GM21786 (cell line): ENCODE data around the gene IL36RN.

ENCODE experiments used
- ATAC-seq: cut with Tn5 transposase; IDR thresholded peaks from one replicate; pipeline ENCODE4 v1.9.1; 2021; ENCODE audit not compliant: unreplicated experiment

The IL36RN gene

DNA sequence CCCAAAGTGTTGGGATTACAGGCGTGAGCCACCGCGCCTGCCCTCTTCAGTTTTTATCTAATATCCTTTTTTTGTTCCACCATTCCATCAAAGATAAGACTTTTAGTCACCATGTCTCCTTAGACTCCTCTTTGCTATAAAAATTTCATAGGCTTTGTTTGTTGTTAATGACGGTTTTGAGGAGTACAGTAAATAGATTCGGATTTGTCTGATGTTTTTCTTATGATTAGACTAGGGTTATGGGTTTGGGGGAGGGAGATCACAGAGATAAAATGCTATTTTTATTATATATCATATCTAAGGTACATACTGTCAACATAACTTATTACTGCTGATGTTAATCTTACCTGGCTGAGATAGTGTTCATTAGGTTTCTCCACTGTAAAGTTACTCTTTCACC lies 12.5 kb upstream of the IL36RN start:
- no peak for ATAC-seq

DNA sequence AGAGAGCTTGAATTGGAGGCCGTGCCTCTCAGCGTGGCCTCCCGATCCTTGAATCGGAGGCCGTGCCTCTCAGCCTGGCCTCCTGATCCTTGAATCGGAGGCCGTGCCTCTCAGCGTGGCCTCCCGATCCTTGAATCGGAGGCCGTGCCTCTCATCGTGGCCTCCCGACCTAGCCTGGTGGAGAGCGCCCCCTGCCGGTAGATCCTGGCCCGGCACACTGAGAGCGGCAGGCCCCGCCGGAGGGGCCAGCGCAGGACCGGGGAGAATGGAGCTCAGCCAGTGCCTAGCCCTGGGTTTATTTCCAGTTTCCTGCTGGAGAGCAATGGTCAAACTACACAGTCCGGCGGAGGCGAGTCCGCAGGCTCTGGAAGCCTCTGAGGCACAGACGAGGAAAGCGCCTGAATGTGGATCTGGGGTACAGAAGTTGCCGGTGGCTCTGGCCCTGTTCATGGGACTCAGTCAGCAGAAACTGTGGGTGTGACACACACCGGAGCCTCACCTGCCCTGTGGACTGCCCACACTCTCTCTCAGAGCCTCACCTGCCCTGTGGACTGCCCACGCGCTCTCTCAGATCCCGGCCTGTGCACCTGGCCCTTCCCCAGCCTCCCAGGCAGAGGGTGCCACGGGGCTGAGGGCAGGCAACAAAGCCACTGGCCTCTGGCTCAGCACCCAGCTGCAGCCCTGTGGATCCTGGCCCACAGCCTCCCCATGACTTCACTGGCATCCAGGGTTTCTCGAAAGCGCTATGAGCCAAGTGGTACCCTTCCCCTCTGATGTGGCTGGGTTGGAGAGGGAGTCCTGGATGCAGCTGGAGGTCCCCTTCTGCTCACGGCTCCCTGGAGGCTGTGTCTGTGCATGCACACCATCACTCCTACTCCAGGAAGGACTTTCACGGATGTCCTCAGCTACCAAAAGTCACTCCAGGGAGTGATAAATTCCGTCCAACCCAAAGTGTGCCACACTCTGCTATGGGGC lies 7.8 kb upstream of the IL36RN start:
- ATAC-seq = no peak

DNA sequence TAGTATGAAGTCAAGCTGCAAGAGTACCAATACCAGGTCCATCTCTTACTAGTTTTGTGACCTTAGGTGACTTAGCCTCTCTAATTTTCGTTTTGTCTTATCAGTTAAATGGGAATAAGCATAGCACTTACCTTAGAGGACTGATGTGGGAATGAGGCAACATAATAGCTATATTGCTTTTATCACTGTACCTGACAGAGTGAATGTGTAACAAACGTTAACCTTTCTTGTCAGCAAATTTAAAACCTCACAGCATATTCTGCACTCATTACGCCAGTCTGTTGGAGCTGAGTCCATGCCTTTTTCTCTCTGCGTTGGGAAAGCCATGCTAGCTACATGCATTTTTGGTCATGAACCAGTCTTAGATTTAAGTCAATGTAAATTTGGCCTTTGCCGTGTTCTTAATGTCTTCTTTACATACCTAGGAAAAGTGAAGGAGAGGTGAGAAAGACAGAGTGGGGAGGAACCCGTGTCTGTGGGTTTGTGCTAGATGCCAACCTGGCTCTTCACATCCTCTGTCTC lies 6.5 kb upstream of the IL36RN start, which contains the start of gene IL36B:
TSS of gene IL36B (minus strand) at position 472 of the 522 bp plus-strand sequence.
- ATAC-seq = no peak

DNA sequence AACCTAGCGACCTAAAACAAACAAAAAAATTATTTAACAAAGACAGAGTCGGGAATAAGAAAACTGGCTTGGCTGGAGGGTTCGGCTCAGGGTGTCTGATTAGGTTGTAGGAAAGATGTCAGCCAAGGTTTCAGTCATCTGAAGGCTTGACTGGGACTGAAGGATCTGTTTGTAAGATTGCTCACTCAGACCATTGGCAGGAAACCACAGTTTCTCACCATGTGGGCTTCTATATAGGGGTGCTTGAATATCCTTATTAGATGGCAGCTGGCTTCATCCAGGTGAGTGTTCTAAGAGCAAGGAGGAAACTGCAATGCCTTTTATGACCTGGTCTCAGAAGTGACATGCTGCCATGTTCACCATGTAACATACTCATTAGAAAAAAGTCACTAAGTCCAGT lies 5.3 kb upstream of the IL36RN start:
- ATAC-seq = no peak

DNA sequence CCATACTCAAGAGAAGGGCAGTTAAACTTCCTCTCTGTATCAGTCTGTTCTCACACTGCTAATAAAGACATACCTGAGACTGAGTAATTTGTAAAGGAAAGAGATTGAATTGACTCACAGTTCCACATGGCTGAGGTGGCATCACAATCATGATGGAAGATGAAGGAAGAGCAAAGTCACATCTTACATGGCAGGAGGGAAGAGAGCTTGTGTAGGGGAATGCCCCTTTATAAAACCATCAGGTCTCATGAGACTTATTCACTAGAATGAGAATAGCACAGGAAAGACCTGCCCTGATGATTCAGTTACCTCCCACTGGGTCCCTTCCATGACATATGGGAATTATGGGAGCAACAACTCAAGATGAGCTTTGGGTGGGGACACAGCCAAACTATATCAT lies 4.9 kb upstream of the IL36RN start:
- no peak for ATAC-seq

DNA sequence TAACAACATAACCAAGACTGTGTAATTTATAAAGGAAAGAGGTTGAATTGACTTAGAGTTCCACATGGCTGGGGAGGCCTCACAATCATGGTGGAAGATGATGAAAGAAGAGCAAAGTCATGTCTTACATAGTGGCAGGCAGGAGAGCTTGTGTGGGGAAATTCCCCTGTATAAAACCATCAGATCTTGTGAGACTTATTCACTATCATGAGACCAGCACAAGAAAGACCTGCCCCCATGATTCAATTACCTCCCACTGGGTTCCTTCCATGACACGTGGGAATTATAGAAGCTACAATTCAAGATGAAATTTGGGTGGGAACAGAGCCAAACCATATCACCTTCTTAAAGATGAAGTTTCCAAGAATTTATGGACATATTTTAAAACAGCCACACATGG lies 2.5 kb upstream of the IL36RN start:
- ATAC-seq = no peak

DNA sequence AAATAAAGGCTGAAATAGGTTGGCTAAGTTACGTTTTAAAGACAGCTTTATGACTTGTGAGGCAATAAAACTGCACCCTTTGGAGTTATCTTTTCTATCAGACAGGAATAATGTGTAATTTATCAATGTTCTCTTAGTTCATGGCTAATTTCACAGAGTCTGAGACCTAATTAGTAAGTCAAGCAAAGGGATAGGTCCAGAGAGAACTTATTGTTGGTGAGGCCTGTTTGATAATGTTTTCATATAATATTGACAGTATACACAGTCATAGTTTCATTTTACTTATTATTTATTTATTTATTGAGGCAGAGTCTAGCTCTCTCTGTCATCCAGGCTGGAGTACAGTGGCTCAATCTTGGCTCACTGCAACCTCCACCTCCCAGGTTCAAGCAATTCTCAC lies 1.9 kb upstream of the IL36RN start:
- no peak for ATAC-seq

DNA sequence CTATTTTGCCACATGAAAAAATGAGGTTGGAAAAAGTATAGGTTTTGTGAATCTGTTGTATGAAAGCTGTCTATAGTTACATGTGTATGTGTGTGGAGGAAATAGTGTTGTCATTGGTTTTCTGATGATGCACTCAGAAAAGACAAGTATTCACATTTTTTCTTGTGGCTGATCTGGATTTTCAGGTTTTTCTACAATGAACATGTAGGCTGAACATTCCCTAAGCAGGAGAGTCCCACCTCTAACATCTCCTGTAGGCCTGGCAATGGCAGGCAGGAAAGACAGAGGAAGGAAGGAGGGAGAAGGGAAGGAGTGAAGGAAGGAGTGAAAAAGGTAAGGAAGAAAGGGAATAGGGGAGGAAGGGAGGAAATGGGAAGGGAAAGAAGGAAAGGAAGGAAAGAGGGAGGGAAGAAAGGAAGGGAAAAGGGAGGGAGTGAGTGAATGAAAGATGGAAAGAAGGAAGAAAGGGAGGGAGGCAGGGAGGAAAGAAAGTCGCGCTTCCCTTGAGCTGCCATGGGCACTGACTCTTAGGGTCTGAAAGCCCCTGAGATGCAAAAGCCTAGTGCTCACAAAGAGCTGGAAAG lies 495 bp upstream of the IL36RN start:
- ATAC-seq = no peak

DNA sequence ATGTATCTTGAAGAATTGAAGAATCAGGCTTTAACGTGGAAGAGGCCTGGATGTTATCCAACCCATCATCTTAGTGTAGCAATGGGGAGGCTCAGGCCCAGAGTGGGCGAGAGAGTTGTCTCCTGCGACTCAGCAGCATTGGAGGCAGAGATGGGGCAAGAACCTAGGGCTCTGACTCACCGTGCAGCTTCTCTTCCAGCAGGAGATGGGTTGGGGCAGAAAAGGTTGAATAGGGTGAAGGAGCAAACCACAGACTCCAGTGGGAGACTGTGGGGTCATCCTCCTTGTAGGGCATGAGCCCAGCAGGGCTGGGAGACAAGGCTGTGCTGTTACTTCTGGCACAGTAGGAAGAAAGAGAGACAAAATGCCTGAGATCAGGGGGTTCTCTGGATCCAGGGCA lies 1.4 kb downstream of the IL36RN start:
- no peak for ATAC-seq

DNA sequence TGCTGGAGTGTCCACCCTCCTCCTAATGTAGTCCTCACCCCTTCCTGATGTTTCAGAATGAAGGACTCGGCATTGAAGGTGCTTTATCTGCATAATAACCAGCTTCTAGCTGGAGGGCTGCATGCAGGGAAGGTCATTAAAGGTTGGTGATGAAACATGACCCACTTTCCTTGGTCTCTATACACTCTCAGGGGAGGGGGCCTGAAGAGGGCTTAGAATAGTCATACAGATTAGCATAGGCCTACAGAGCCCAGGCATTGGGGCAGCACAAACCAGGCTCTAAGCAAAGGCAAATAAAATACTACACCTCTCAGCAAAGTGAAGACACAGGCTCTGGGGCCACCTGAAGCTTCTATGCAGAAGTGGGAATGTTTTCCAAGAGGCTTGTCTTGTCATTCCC lies 1.8 kb downstream of the IL36RN start:
- no peak for ATAC-seq

DNA sequence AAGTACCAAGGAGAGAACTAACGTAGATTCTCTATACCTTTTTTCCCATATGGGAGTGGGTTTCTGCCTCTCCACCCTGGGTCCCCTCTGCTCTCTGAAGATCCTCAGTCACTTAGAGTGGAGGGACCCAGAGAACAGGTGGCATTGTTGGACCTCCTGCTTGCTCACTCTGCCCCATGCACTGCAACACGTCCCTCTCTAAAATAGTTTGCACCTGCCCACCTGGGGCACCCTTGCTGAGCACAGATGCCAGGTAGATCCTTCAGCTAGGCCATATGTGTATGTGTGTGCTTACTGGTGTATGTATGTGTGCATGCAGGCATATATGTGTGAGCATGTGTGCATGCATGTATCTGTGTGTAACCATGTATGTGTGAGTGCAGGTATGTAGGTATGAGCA lies 2.2 kb downstream of the IL36RN start:
- no peak for ATAC-seq

DNA sequence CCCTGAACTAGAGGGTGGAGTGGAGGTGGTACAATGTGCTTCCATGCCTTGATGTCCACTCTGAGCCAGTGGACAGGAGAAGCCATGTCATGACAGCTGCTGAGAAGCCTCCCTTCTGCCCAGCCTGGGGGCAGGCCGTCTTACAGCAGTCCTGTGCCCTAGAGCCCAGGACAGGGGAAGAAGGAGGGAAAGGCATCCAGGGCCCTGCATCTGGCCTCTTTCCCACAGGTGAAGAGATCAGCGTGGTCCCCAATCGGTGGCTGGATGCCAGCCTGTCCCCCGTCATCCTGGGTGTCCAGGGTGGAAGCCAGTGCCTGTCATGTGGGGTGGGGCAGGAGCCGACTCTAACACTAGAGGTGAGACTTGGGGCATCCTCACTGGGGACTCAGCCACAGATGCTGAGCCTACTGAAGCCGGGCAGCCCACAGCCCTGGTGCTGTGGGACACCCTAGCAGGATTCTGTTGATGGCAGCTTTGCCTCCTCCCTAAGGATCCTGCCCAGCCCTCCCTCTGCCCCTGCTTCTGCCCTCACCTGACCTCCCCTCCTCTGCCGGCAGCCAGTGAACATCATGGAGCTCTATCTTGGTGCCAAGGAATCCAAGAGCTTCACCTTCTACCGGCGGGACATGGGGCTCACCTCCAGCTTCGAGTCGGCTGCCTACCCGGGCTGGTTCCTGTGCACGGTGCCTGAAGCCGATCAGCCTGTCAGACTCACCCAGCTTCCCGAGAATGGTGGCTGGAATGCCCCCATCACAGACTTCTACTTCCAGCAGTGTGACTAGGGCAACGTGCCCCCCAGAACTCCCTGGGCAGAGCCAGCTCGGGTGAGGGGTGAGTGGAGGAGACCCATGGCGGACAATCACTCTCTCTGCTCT lies 3.1 kb downstream of the IL36RN start:
- ATAC-seq = no peak

DNA sequence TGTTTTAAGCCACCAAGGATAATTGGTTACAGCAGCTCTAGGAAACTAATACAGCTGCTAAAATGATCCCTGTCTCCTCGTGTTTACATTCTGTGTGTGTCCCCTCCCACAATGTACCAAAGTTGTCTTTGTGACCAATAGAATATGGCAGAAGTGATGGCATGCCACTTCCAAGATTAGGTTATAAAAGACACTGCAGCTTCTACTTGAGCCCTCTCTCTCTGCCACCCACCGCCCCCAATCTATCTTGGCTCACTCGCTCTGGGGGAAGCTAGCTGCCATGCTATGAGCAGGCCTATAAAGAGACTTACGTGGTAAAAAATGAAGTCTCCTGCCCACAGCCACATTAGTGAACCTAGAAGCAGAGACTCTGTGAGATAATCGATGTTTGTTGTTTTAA lies 5.3 kb downstream of the IL36RN start:
- no peak for ATAC-seq

DNA sequence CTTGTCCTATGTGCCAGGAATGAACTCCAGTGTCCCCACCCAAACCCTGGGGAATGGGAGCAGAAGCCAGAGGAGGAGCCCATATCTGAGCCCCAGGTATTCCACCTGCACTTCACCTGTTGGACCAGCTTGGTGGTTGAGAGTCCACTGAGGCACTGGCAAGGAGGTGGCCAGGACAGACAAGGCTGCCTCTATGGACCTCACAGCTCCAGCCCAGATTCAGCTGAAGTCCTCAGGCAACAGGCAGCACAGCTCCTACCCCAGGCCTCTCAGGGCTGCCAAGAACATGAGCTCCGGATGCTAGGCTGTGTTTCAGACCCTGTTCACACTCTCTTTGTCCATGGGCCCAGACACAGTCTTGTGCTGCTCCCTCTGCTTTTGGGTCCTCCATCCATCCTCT lies 5.9 kb downstream of the IL36RN start:
- ATAC-seq = no peak

DNA sequence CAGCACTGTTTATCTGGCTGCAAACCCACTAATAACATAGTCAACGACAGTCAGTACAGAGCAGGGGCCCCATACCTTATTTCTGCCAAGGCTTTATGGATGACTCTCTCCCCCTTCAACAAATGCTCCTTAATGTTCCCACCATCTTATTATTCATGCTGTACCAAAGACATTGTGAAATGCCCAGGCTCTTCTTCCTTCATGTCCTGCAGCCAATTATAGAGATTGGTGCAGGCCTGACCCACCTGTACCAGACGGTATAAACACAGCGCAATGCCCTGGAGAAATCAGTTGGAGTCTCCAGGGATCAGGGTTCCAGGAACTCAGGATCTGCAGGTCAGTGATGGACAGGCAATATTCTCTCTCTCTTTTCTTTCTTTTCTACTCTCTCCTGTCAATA lies 8.7 kb downstream of the IL36RN start, which contains the start of gene IL1F10:
TSS of gene IL1F10 (plus strand) at position 290 of the 400 bp plus-strand sequence. CDS start 4,769 bp downstream, outside the sequence.
- ATAC-seq = no peak

DNA sequence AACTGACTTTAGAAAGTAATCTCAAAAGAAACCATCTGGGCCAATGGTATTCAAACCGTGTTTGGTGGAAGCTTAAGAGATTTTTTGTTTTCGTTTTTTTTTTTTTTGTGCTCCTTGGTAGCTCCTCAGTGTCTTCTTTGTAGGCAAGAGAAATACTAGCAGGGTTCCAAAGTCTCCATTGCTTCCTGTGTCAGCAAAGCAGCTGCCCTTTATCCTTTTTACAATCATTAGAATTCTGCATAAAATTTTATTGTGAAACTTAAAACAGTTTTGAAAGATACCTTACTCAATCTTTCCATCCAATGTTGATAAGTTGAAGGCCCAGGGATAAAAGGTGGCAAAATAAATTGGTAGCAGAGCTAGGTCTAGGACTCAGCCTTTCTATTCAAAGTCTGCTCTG lies 9.3 kb downstream of the IL36RN start:
- ATAC-seq = no peak

DNA sequence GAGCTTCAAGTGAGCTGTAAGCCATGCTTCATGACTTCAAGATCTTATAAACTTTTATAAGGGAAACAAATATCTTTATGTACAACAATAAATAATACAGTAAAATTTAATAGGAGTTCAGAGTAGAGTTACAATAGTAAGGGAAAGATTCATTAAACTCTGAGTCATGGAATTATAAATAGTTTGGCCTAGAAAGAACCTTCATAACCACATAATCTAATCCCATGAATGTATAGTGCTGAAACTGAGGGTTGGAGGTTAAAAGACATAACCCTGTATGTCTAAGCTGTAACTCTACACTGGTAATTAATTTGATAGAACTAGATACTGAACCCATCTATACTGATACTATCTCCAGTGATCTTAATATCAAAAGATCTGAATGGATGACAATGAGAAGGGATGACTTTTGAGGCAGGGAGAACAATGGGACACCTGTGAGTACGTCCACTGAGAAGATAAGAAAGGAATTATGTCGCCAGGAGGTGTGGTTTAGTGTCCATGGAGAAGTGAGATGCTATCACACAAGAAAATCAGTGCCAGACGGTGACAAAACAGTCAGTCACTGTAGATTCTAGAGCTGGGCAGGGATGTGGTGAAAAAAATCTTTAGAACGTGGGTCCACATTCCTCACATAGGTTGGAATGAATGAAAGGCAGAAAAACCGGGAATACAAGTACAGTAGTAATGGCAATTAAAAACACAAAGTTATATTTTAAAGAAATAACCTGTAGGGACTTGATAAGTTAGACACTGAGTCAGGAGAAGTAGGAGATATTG lies 9.9 kb downstream of the IL36RN start:
- ATAC-seq = no peak

DNA sequence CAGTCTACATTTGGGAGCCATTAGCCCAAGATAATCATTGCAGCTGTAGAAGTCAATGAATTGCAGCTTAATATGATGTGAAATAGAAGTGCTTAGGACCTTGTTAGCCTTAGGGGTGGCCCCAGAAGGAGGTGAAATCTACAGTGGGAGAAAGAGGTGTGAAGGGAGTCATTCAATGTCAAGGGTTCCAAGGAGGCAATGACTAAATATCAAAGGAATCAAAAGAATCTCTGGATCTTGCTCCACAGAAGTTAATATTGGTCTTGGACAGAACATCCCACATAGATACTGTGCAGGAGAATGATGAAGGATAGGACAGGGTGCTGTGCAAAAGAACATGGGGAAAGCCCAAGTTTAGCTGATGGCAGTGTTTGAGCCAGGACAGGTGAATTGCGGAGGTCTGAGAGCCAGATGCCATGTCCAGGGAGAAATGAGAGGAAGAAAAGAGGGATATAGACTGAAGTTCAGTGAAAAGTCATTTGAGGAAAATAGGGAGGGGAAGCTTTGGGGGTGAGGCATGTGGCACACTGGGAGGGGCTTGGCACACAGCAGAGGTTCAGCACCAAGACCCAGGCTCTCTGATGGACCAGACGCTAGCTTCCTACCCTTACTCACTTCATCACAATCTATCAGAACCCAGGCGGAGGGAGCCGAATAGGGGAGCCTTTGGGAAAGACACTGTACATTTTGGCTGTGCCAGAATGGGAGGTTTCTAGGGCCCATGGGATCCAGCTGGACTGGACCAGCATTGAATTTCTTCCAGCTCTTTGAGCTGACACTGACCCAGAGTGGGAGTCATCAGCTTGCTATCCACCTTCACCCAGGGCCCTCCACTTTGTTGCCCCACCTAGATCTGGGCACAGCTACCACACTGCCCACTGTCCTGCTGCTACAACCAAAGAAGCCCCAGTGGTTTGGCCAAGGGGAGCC lies 10.9 kb downstream of the IL36RN start:
- no peak for ATAC-seq

DNA sequence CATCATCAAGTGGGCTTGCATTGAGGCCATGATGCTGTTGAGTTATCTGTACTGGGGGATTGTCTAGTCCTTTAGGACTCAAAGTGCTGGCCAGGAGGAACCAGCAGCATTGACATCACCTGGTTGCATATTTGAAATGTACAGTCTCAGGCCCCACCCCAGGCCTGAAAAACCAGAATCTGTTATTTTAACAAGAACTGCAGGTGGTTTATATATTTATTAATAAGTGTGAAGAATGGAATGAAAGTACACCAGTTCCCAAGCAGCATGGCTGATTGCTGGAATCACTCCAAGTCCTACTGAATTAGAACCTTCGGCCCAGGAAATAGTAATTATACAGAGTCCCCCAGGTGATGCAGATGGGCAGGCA lies 11.6 kb downstream of the IL36RN start:
- ATAC-seq = no peak
